Keratinocyte (primary cell): ENCODE data around the gene CD226. TPM values are rescaled to one million over a fixed set of nuclear protein-coding genes. Genes with fewer than 3 reads are reported as not detected.

Source experiments
- DNase-seq: peaks from one replicate; pipeline ENCODE4 v3.0.0-alpha.2; 2011; ENCODE audit warnings: low read depth, missing footprints, low spot score
- FAIRE-seq: peaks from 2 replicates; lab custom pipeline; 2011; peaks lifted over from hg19 to GRCh38; lab: Jason Lieb, UNC
- H2AFZ ChIP-seq: 2 replicates; pipeline ENCODE4 v1.6.0; 2012; ENCODE audit warnings: low read length, control low read depth, inconsistent platforms; ENCODE audit not compliant: control insufficient read depth
- H3K27ac ChIP-seq: 2 replicates; pipeline ENCODE4 v1.5.1; 2011; ENCODE audit warnings: low read length; ENCODE audit not compliant: control insufficient read depth, insufficient read depth
- H3K27me3 ChIP-seq: 3 replicates; pipeline ENCODE4 v1.6.0; 2011; ENCODE audit warnings: low read length; ENCODE audit not compliant: control insufficient read depth, insufficient read depth; ENCODE audit errors: extremely low read depth
- H3K36me3 ChIP-seq, 2 experiments: 2 replicates in 1 of 2; 3 replicates in 1 of 2; pipeline ENCODE4 v1.5.1; 2011; ENCODE audit warnings: low read length in 2 of 2, mild to moderate bottlenecking in 1 of 2; ENCODE audit not compliant: control insufficient read depth in 2 of 2, insufficient read depth in 2 of 2; ENCODE audit errors: extremely low read depth in 1 of 2
- H3K4me1 ChIP-seq: 3 replicates; pipeline ENCODE4 v1.5.1; 2011; ENCODE audit warnings: low read length; ENCODE audit not compliant: control insufficient read depth, insufficient read depth; ENCODE audit errors: extremely low read depth
- H3K4me2 ChIP-seq: 3 replicates; pipeline ENCODE4 v1.6.0; 2011; ENCODE audit warnings: low read depth, low read length; ENCODE audit not compliant: control insufficient read depth, insufficient read depth; ENCODE audit errors: extremely low read depth
- H3K4me3 ChIP-seq, 3 experiments: fragments of 200-600 bp in 1 of 3; sonication (generic) in 1 of 3; 2 replicates in 2 of 3; 3 replicates in 1 of 3; pipeline ENCODE4 v1.5.1; 2011 to 2016; ENCODE audit warnings: low read length in 3 of 3, mild to moderate bottlenecking in 3 of 3, control low read depth in 2 of 3, inconsistent platforms in 1 of 3, low read depth in 1 of 3, mixed read lengths in 1 of 3, mixed run types in 1 of 3, moderate library complexity in 1 of 3; ENCODE audit not compliant: control insufficient read depth in 2 of 3, insufficient read depth in 2 of 3; ENCODE audit errors: extremely low read depth in 1 of 3
- H3K79me2 ChIP-seq: 2 replicates; pipeline ENCODE4 v1.6.0; 2012; ENCODE audit warnings: low read length; ENCODE audit not compliant: control insufficient read depth, insufficient read depth
- H3K9ac ChIP-seq: 3 replicates; pipeline ENCODE4 v1.6.0; 2011; ENCODE audit warnings: low read length; ENCODE audit not compliant: control insufficient read depth, insufficient read depth; ENCODE audit errors: extremely low read depth
- H3K9me1 ChIP-seq: 3 replicates; pipeline ENCODE4 v1.6.0; 2011; ENCODE audit warnings: low read length; ENCODE audit not compliant: control insufficient read depth, insufficient read depth; ENCODE audit errors: extremely low read depth
- H3K9me3 ChIP-seq: 2 replicates; pipeline ENCODE4 v1.5.1; 2012; ENCODE audit warnings: low read depth, low read length; ENCODE audit not compliant: control insufficient read depth
- H4K20me1 ChIP-seq: 3 replicates; pipeline ENCODE4 v1.6.0; 2011; ENCODE audit warnings: low read length; ENCODE audit not compliant: control insufficient read depth, insufficient read depth; ENCODE audit errors: extremely low read depth
- EZH2 ChIP-seq: IDR thresholded peaks from one replicate; pipeline ENCODE4 v1.6.1; 2012; ENCODE audit warnings: inconsistent platforms, mild to moderate bottlenecking, low read length, moderate library complexity
- dilution Hi-C: fragments of 300-500 bp; cut with MboI; formaldehyde crosslinking; loops from one replicate; pipeline ENCODE4 v1.7.0; 2020; ENCODE audit warnings: low sequenced_read_pairs; ENCODE audit not compliant: extremely low pct_ligation_motif_present
- polyA plus RNA-seq, 5 experiments: library from polyadenylated mRNA; depleted of rRNA in 3 of 5; stranded (reverse) in 3 of 5; stranded (forward) in 1 of 5; unstranded in 1 of 5; fragments of >200 nt; gene quantifications; 1 replicate in 1 of 5; 2 replicates in 3 of 5; 3 replicates in 1 of 5; pipeline versions ENCODE4 v1.2.1 to v1.2.3, GENCODE V29; 2011 to 2012; ENCODE audit warnings: missing spikeins in 2 of 5, low read depth in 1 of 5, low replicate concordance in 1 of 5
- TF ChIP-seq, protein P1 (sequence below), 3 experiments: IDR thresholded peaks in 1 of 3; conservative IDR thresholded peaks in 1 of 3; optimal IDR thresholded peaks in 1 of 3; 2 replicates in 2 of 3; 3 replicates in 1 of 3; pipeline versions ENCODE3 to v1.5.1; 2011; ENCODE audit warnings: low read length in 3 of 3, mild to moderate bottlenecking in 3 of 3, moderate library complexity in 2 of 3, control low read depth in 1 of 3, inconsistent platforms in 1 of 3; ENCODE audit not compliant: insufficient read depth in 2 of 3; ENCODE audit errors: extremely low read depth in 1 of 3

Gene CD226
- polyA plus RNA-seq, 1 donor (not counting 4 experiments of a cell fraction or from before 2014, with no cell fraction given), result 1.3 TPM

DNA sequence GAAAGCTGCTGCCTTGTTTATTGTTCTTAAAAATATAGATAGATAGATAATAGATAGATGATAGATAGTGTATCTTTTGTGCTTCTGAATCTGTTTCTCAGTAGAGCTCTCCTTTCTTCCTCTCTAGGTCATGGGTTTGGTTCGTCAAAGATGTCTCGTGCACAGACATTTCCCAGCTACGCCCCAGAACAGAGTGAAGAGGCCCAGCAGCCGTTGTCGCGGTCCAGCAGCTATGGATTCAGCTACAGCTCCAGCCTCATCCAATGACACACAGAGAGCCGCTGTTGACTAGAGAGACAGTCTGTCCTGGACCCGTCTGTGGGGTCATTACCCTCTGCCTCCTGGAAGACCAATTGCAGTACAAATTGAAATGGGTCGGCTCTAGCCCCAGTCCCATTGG, 106.6 kb downstream of the CD226 start:
- H3K4me2 ChIP-seq, result no peak overlapping the region

DNA sequence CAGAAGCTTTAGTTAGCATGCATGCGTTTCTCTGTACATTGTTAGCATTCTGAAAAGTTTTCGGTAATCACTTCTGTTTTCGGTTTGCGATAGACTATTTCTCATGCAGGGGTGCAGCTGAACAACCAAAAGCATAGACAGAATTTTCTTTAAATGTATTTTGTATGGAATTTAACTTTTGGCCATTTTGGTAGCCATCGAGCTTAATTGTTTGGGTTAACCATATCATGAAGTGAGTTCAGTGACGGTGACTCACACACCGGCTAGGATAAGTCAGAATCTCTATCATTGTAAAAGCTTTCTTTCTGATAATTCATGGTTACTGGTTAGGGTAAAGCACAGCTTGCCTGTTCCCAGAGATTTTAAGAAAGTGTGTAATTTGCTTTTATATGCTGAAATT, 107.2 kb downstream of the CD226 start:
- Histone ChIP-seq H3K9ac (no peak overlapping the region), H3K36me3 (no peaks in the 10 kb centered on the region), H3K9me3 (no peaks in the 10 kb centered on the region), H3K27me3 (no peaks in the 10 kb centered on the region), H4K20me1 (no peaks in the 10 kb centered on the region), H3K9me1 (no peaks in the 10 kb centered on the region), H3K4me2 (no peak overlapping the region), H2AFZ (no peak overlapping the region), H3K27ac (no peak overlapping the region), H3K4me3 (no peak overlapping the region), H3K4me1 (no peaks in the 10 kb centered on the region), H3K79me2 (no peaks in the 10 kb centered on the region)
- DNase-seq, result no peak
- dilution Hi-C loops, result no loop called here
- no peak for FAIRE-seq
- no peak for TF ChIP-seq EZH2
- TF ChIP-seq, protein P1, sequence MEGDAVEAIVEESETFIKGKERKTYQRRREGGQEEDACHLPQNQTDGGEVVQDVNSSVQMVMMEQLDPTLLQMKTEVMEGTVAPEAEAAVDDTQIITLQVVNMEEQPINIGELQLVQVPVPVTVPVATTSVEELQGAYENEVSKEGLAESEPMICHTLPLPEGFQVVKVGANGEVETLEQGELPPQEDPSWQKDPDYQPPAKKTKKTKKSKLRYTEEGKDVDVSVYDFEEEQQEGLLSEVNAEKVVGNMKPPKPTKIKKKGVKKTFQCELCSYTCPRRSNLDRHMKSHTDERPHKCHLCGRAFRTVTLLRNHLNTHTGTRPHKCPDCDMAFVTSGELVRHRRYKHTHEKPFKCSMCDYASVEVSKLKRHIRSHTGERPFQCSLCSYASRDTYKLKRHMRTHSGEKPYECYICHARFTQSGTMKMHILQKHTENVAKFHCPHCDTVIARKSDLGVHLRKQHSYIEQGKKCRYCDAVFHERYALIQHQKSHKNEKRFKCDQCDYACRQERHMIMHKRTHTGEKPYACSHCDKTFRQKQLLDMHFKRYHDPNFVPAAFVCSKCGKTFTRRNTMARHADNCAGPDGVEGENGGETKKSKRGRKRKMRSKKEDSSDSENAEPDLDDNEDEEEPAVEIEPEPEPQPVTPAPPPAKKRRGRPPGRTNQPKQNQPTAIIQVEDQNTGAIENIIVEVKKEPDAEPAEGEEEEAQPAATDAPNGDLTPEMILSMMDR (optimal IDR thresholded peaks at IDR 0.05 in 1 of 3, IDR thresholded peaks at IDR 0.05 in 1 of 3, conservative IDR thresholded peaks at IDR 0.05 in 1 of 3; ENCODE audit: extremely low read depth in 1 of 3, insufficient read depth in 2 of 3, low read length in 3 of 3), result no peak

More for the DNA sequence above, 106.6 kb downstream of the CD226 start:
- Histone ChIP-seq H3K27ac (no peak overlapping the region), H3K79me2 (no peaks in the 10 kb centered on the region), H3K9me3 (no peaks in the 10 kb centered on the region), H3K36me3 (no peaks in the 10 kb centered on the region), H3K27me3 (no peaks in the 10 kb centered on the region), H3K9me1 (no peaks in the 10 kb centered on the region), H3K4me3 (no peak overlapping the region), H2AFZ (no peak overlapping the region), H3K4me1 (no peaks in the 10 kb centered on the region), H4K20me1 (no peaks in the 10 kb centered on the region), H3K9ac (no peak overlapping the region)
- no peak for FAIRE-seq
- no peak for DNase-seq
- TF ChIP-seq EZH2, result no peak
- TF ChIP-seq, protein P1 (optimal IDR thresholded peaks at IDR 0.05 in 1 of 3, IDR thresholded peaks at IDR 0.05 in 1 of 3, conservative IDR thresholded peaks at IDR 0.05 in 1 of 3; ENCODE audit: extremely low read depth in 1 of 3, insufficient read depth in 2 of 3, low read length in 3 of 3), result no peak
- dilution Hi-C loops, result no loop called here
